ENCODE data around the gene HNRNPUL1.

HNRNPUL1 gene

GRCh38 chr19:41353466-41354342, 89.5 kb downstream of the HNRNPUL1 start, which contains the start of gene TGFB1:
Gene TGFB1, minus strand, starts transcription at chr19:41353922. Its CDS starts 878 bp downstream, at chr19:41353044.
- DNase-seq (ENCODE audit: low read depth) = peak; percentile 81

DNA sequence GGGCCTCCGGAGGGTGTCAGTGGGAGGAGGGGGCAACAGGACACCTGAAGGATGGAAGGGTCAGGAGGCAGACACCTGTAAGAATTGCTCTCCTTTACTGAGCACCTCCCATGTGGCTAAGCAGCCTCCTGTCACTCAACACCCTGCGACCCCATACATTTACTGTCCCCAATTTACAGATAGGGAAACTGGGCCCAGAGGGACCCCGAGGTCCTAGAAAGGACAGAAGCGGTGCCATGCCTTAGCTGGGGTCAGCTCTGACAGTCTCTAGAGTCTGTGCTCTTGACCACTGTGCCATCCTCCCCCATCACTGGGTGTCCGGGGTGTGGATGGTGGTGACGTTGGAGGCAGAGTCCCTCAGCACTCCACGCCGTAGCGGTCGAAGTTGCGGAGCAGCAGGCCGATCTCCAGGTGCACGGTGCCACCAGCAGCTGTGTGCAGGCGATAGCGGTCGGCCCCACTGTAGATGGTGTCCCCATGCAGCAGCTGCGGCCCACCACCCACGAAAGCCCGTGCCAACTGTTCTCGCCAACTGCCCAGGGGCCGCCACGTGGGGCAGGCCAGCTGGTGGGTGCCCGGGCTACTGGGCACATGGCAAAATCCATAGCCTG, 90.3 kb downstream of the HNRNPUL1 start:
- no peak for DNase-seq (ENCODE audit: low read depth)

DNA sequence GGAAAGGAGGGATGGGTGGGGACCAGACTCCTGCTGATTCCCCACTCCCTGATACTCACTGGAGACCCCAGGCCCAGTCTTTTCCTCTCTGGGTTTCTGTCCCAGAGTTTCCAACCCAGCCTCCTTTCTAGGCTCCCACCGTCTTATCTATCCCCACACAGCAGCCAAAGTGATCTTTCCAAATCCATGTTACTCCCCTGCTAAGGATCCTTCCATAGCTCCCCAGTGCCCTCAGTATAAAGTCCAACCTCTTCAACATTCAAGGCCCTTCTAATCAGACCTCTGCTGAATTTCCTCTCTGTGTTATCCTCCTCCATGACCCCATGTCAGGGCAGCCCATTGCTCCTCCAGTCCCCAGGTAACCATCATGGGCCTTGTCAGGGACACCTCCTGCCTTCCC, 90.9 kb downstream of the HNRNPUL1 start:
- no peak for DNase-seq (ENCODE audit: low read depth)

DNA sequence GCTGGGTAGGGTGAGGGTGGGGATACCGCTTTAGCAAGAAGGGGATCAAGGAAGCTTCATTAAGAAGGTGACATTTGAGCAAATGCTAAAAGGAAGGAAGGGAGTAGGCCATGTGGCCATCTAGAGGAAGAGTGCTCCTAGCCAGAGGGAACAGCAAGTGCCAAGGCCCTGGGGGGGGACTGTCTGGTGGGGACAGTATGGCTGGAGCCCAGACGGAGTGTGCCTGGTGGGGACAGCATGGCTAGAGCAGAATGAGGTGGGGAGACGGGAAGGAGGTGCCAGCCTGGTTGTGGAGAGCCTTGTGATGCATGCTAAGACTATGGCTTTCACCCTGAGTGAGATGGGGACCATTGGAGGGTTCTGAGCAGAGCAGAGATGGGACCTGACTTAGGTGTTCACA, 91.6 kb downstream of the HNRNPUL1 start:
- no peak for DNase-seq (ENCODE audit: low read depth)

DNA sequence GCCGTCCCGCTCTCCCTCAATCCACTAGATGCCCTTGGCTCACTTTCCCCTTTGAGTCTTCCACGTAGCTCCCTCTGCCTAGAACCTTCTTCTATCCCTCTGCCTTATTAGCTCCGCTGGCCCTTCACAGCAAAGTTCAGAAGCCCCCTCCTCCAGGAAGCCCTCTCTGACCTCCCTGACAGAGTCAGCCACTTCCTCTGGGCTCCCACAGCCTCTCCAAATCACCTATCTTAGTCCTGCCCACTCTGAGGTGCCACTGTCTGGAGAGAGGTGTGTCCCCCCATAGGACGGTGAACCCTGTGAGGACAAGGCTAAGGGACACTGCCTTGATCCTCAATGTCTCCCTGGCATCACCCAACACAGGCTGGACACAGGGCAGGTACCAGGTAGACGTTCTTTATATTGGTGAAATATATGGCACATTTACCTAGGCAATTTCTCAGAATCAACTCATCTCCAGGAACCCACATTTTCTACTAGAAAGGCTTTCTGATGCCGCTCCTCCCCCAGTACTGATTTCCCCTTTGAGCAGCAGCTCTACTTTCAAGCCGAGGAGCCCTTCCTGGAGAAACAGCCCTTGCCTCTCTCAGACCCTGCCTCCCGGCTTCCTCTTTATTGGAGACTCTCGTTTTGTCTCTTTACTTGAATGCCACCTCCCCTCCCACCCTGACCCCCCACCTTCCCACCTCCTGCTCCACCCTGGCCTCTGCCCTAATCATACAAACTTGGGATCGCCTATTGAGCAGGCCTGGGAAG, 93.0 kb downstream of the HNRNPUL1 start:
- no peak for DNase-seq (ENCODE audit: low read depth)
